HFF-Myc (cell line): ENCODE results near the gene RNF181.

Experiments
- DNase-seq: peaks from one replicate; pipeline ENCODE4 v3.0.0-alpha.2; 2011; ENCODE audit warnings: low read depth; ENCODE audit errors: extremely low read depth
- H3K4me3 ChIP-seq: replicated peaks from 2 replicates; pipeline ENCODE4 v1.5.1; 2011; ENCODE audit warnings: low read depth, mild to moderate bottlenecking, control low read depth, low read length
- CTCF ChIP-seq: IDR thresholded peaks from 2 replicates; pipeline ENCODE4 v1.5.1; 2012; ENCODE audit warnings: mild to moderate bottlenecking, low read depth, low read length, control low read depth; ENCODE audit errors: missing control alignments

RNF181 gene

DNA sequence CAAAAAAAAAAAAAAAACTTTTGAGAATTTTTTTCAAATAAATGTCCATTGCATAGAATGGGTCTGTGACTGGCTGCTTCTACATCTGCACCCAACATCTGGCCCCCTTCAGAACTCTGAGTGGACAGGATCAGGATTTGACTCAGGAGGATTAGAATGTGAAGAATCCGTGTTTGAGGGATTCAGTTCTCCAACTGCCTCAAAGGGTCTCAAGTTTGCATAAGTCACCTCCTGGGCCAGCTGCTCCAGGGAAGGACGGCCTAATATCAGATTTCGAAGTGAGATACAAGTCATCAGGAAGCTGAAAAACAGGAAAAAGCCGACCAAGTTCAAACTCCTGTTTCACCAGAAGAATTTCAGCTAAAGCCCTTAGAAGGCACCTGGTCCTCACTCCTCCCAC lies 45.7 kb upstream of the RNF181 start:
- DNase-seq, result peak; percentile 94
- no peak for TF ChIP-seq CTCF
- no peak overlapping the region for H3K4me3 ChIP-seq

DNA sequence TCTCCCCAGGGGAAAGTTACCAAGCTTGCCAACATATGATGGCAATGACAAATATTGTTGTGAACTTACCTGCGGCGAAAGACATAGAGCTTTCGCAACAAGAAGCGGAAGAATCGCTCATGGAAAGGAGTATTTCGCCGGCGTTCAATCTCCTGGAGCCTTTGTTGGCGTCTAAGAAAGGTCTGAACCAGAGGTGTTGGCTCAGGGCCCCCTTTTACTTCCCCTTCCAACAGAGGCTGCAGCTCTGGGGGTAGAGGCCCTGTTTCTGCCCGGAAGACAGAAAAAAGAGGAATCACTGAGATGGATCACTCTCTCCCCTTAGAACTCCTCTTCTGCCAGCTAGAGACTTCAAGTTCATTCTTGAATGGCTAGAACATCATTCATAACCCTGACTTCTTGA lies 45.1 kb upstream of the RNF181 start:
- DNase-seq, result no peak
- H3K4me3 ChIP-seq, result no peak overlapping the region
- no peak for TF ChIP-seq CTCF

DNA sequence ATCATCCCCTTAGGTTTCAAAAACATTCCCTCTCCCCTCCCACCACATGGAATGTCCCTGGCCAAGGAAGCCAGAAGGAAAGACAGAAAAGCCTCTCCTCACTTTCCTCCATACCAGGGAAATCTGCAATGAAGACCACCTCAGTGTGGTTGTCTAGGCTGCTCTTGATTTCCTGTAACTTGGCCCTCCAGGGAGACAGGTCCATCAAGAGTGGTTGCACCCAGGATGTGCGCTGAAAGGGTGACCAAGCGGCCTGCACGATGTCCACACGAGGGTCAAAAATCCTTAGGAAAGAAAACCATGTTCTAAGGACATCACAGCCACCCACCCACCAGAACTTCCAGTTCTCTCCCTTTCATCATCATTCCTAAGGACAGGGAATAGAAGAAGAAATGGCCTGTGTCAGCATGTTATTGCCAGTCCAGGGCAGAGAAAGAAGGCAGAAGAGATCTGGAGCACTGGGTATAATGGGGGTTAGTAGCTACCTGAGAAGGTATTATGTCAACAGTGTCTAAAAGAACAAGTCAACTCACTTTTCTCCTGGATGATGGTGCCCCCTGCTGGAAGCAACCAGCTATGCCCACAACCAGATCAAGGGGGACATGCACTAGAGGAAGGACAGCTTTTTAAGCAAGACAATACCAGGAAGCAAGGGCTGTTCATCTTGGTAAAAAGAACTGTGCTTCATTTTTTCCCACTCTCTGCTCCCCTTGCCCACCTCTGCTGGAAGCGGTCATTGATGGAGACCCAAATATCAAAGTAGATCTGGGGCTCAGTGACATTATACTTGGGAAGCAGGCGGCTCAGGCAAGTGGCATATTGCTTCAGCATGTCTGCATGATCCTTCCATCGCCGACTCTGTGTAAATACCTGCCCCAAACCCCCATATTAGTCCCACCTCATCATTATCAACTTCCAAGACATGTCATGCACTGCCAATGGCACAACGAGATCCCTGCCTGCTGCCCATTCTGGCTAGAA lies 43.6 kb upstream of the RNF181 start:
- no peak overlapping the region for H3K4me3 ChIP-seq
- TF ChIP-seq CTCF, result peak; percentile 90
- DNase-seq, result no peak

DNA sequence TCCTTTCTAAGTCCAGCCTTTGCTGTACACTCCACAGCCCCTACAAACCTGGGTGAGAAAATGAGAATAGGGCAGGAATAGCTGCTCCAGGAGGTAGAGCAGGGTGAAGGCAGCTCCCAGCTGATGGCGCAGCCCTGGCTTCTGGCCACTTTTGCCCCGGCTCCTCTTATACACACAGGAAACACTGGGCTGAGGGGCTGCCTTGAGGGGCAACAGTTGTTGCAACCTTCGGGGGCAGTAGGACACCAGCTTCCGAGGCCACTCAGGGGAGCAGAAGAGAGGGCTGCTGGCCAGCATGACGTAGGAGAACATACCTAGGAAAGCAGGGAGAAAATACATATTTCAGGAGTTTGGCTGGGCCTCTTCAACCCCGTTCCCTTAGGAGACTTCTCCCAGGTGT lies 42.4 kb upstream of the RNF181 start:
- DNase-seq, result no peak
- no peak for TF ChIP-seq CTCF
- H3K4me3 ChIP-seq, result no peak overlapping the region

- no peak for TF ChIP-seq CTCF
- no peak for DNase-seq
Measured at GRCh38 chr2:85554980-85555612, 40.4 kb upstream of the RNF181 start.

DNA sequence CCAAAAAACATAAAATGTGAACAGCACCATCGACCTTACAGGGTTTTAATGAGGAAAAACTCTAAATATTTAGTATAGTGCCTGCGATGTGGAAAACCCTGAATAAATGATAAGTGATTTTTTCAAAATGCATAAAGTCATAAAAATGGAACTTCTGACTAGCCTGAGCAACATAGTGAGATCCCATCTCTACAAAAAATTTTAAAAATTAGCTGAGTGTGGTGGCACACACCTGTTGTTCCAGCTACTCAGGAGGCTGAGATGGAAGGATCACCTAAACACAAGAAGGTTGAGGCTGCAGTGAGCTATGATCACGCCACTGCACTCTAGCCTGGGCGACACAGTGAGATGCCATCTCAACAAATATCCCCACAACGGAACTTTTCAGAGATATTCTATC lies 38.4 kb upstream of the RNF181 start:
- no peak for DNase-seq
- H3K4me3 ChIP-seq, result no peak overlapping the region
- no peak for TF ChIP-seq CTCF

More at GRCh38 chr2:85554980-85555612, 40.4 kb upstream of the RNF181 start:
- H3K4me3 ChIP-seq, result no peak overlapping the region
